MCF 10A (cell line): ENCODE data around the gene DENND2D. TPM values are rescaled to one million over a fixed set of nuclear protein-coding genes. Genes with fewer than 3 reads are reported as not detected.
A peak's percentile ranks its signal among the peaks of the same experiment; 100 is the strongest.

Experiments used
- BruUV-seq: library from RNA; stranded (reverse); fragments of 400-500 nt; replicated peaks from 2 replicates; lab custom pipeline; 2021; lab: Mats Ljungman, UMichigan
- CTCF ChIA-PET: fragments of 300-600 bp; sonication (Branson Sonifier 250); formaldehyde crosslinking; extraction: SDS; loops from one replicate; lab custom pipeline; 2021; ENCODE audit warnings: antibody characterized with exemption, inconsistent platforms; lab: Yijun Ruan, JAX
- POLR2A ChIA-PET: fragments of 300-600, 350-650 bp; sonication (Branson Sonifier 250); formaldehyde crosslinking; extraction: SDS; loops from one replicate; lab custom pipeline; 2020; ENCODE audit warnings: antibody characterized with exemption, inconsistent platforms; lab: Yijun Ruan, JAX
- DNase-seq: peaks from one replicate; pipeline ENCODE4 v3.0.0-alpha.2; 2018; ENCODE audit not compliant: unreplicated experiment
- H3K27ac Mint-ChIP-seq: one replicate; pipeline ENCODE4 v1.8.0; 2022; ENCODE audit warnings: mild to moderate bottlenecking, low read depth, mixed read lengths; ENCODE audit not compliant: unreplicated experiment
- H3K27me3 Mint-ChIP-seq: one replicate; pipeline ENCODE4 v1.8.0; 2022; ENCODE audit warnings: mixed read lengths; ENCODE audit not compliant: insufficient read depth, unreplicated experiment
- H3K36me3 Mint-ChIP-seq: one replicate; pipeline ENCODE4 v1.8.0; 2022; ENCODE audit warnings: mild to moderate bottlenecking, moderate library complexity, mixed read lengths; ENCODE audit not compliant: insufficient read depth, unreplicated experiment
- H3K4me1 Mint-ChIP-seq: one replicate; pipeline ENCODE4 v1.8.0; 2022; ENCODE audit warnings: mixed read lengths; ENCODE audit not compliant: insufficient read depth, unreplicated experiment
- H3K4me3 Mint-ChIP-seq: one replicate; pipeline ENCODE4 v1.8.0; 2022; ENCODE audit warnings: mild to moderate bottlenecking, moderate library complexity, mixed read lengths; ENCODE audit not compliant: unreplicated experiment
- H3K9me3 Mint-ChIP-seq: one replicate; pipeline ENCODE4 v1.8.0; 2022; ENCODE audit warnings: mixed read lengths; ENCODE audit not compliant: unreplicated experiment
- CTCF ChIP-seq: fragments of 200-600 bp; IDR thresholded peaks from one replicate; pipeline ENCODE4 v1.8.0; 2022; ENCODE audit warnings: antibody characterized with exemption, mild to moderate bottlenecking; ENCODE audit not compliant: unreplicated experiment
- intact Hi-C: fragments of 100-400 bp; cut with micrococcal nuclease; formaldehyde crosslinking; loops from 2 replicates; pipeline ENCODE4 v1.14.1; 2022
- total RNA-seq: library from RNA; stranded (reverse); gene quantifications from 2 replicates; pipeline ENCODE4 v1.2.3, GENCODE V29; 2022

The DENND2D gene
- total RNA-seq, 1 experiment from 2014 or later: 6.0 TPM

- peaks cover 76% of the 10 kb centered on the region for H3K36me3 Mint-ChIP-seq
- ChIA-PET POLR2A (interaction anchor here (2.5 kb wide), 1 partner anchor 10 kb away, joined by 12 read pairs; no protein-coding TSS in a partner anchor), CTCF (no interaction called here)
- no peak for TF ChIP-seq CTCF
- peak overlapping the region; percentile 5 for H3K27ac Mint-ChIP-seq
- no peak for DNase-seq
- H3K27me3 Mint-ChIP-seq: no peaks in the 10 kb centered on the region
- H3K4me3 Mint-ChIP-seq: no peak overlapping the region
- intact Hi-C loops: no loop called here
- no peaks in the 10 kb centered on the region for H3K9me3 Mint-ChIP-seq
- BruUV-seq: no TSS peak
- H3K4me1 Mint-ChIP-seq: peaks cover 15% of the 10 kb centered on the region
Observed at GRCh38 chr1:111151838-111152237, 48.6 kb downstream of the DENND2D start.

DNA sequence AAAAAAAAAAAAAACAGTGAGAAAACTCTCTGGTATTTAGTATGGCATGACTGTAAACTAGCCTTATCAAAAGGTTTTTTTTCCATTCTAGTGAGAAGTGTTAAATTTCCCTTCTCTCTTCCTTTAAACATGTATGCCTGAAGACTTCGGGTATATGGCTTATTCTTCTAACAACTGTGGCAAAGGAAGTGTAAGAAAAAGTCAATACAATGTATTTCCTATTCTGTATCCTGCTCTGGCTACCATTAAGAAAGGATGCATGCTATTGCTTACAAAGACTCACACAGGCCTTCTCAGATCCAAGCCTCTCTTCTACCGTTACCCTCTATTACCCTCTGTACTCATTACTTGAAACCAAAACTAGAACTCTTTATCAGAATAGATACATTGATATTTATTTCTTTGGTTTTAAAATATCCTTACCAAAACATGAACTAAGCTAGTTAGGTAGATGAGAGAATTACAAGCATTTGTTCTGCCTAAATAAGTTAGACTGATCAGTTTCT lies 52.0 kb downstream of the DENND2D start:
- BruUV-seq: no TSS peak
- POLR2A ChIA-PET: interaction anchor here (1.4 kb wide), 1 partner anchor 9 kb away, joined by 4 read pairs; the partner anchor contains the start of genes CEPT1 and DRAM2
- Mint-ChIP-seq H3K4me1 (peaks cover 24% of the 10 kb centered on the region), H3K9me3 (no peaks in the 10 kb centered on the region), H3K27ac (no peak overlapping the region), H3K27me3 (no peaks in the 10 kb centered on the region), H3K36me3 (peaks cover 69% of the 10 kb centered on the region), H3K4me3 (no peak overlapping the region)
- no peak for DNase-seq
- intact Hi-C loops: no loop called here
- no peak for TF ChIP-seq CTCF
- CTCF ChIA-PET: interaction anchor here (0.6 to 1.5 kb wide), 2 partner anchors 118 to 1224 kb away, joined by 3 to 7 read pairs; no protein-coding TSS in a partner anchor

DNA sequence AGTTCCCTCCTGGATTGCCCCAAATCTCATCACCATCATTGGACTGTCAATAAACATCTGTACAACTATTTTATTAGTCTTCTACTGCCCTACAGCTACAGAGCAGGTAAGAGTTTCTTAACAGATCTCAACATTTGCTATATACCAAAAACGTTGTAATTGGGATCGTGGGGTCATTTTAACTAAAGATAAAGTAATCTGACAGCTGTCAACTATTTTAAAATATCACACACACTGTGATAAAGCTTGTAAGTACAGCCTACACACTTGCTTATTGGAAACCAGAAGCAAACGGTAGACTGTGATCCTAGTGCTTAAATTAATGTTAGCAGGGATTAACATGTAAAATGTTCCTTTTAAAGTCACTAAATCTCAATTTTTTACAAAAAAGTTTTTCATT lies 52.5 kb downstream of the DENND2D start:
- ChIA-PET CTCF (interaction anchor here (1.5 kb wide), 1 partner anchor 117 kb away, joined by 7 read pairs; no protein-coding TSS in a partner anchor), POLR2A (interaction anchor here (1.4 kb wide), 1 partner anchor 8 kb away, joined by 4 read pairs; the partner anchor contains the start of genes CEPT1 and DRAM2)
- H3K27ac Mint-ChIP-seq: no peak overlapping the region
- BruUV-seq: no TSS peak
- no peaks in the 10 kb centered on the region for H3K9me3 Mint-ChIP-seq
- intact Hi-C loops: no loop called here
- H3K4me1 Mint-ChIP-seq: peaks cover 28% of the 10 kb centered on the region
- H3K36me3 Mint-ChIP-seq: peaks cover 65% of the 10 kb centered on the region
- no peaks in the 10 kb centered on the region for H3K27me3 Mint-ChIP-seq
- H3K4me3 Mint-ChIP-seq: no peak overlapping the region
- TF ChIP-seq CTCF: no peak
- DNase-seq: no peak

- intact Hi-C loops: no loop called here
- ChIA-PET CTCF (interaction anchor here (0.7 kb wide), 1 partner anchor 115 kb away, joined by 3 read pairs; no protein-coding TSS in a partner anchor), POLR2A (interaction anchor here (0.7 kb wide), 1 partner anchor 218 kb away, joined by 3 read pairs; no protein-coding TSS in a partner anchor)
- Mint-ChIP-seq H3K4me1 (peaks cover 41% of the 10 kb centered on the region), H3K4me3 (no peak overlapping the region), H3K27ac (peak overlapping the region; percentile 1), H3K9me3 (no peaks in the 10 kb centered on the region), H3K36me3 (peaks cover 52% of the 10 kb centered on the region), H3K27me3 (no peaks in the 10 kb centered on the region)
- BruUV-seq: no TSS peak
- no peak for DNase-seq
- no peak for TF ChIP-seq CTCF
Observed at GRCh38 chr1:111145963-111146768, 54.3 kb downstream of the DENND2D start.
